Thoracic aorta (tissue), 2 donors: Measurements from ENCODE around the gene VPS37B. TPM values are rescaled to one million over a fixed set of nuclear protein-coding genes. Genes with fewer than 3 reads are reported as not detected.
A peak's percentile ranks its signal among the peaks of the same experiment; 100 is the strongest.

ENCODE experiments used
- ATAC-seq: fragments of 150-250 bp; one replicate; pipeline ENCODE4 v1.8.0; 2017; ENCODE audit warnings: low read depth; ENCODE audit not compliant: insufficient number of reproducible peaks, low FRiP score
- DNase-seq: peaks from one replicate; pipeline ENCODE4 v3.0.0-alpha.2; 2020; ENCODE audit warnings: low spot score
- H3K27ac ChIP-seq, 2 donors: fragments of 200-600 bp; sonication (generic); 1 replicate in 1 of 2; 2 replicates in 1 of 2; pipeline ENCODE4 v1.5.1; 2016; ENCODE audit warnings: mild to moderate bottlenecking in 2 of 2, moderate library complexity in 2 of 2
- H3K27me3 ChIP-seq: fragments of 200-600 bp; sonication (generic); replicated peaks from 2 replicates; pipeline ENCODE4 v1.6.0; 2016; ENCODE audit warnings: mild to moderate bottlenecking; ENCODE audit not compliant: insufficient read depth
- H3K36me3 ChIP-seq: fragments of 200-600 bp; sonication (generic); one replicate; pipeline ENCODE4 v1.5.1; 2016
- H3K4me1 ChIP-seq, 2 donors: fragments of 200-600 bp; sonication (generic); 1 replicate in 1 of 2; 2 replicates in 1 of 2; pipeline versions ENCODE4 v1.5.1 to v1.6.0; 2016; ENCODE audit warnings: low read depth in 2 of 2, mild to moderate bottlenecking in 1 of 2; ENCODE audit not compliant: control insufficient read depth in 1 of 2
- H3K4me3 ChIP-seq: fragments of 200-600 bp; sonication (generic); 2 replicates; pipeline ENCODE4 v1.5.1; 2016; ENCODE audit warnings: mild to moderate bottlenecking
- H3K9me3 ChIP-seq: fragments of 200-600 bp; sonication (generic); 2 replicates; pipeline ENCODE4 v1.5.1; 2016
- CTCF ChIP-seq: fragments of 200-600 bp; sonication (generic); IDR thresholded peaks from one replicate; pipeline ENCODE4 v1.5.1; 2019; ENCODE audit warnings: antibody characterized with exemption
- total RNA-seq, 2 donors: library from RNA; depleted of rRNA; stranded (reverse); fragments of >200 nt; gene quantifications; one replicate each; pipeline versions ENCODE4 v1.1.0 to v1.2.3, GENCODE V29; 2016

The VPS37B gene
- total RNA-seq, 2 donors from 2014 or later = 30.9 to 50.1 TPM

GRCh38 chr12:122850048-122850445, 45.9 kb downstream of the VPS37B start:
- DNase-seq = no peak
- Histone ChIP-seq H3K27me3 (no peaks in the 10 kb centered on the region), H3K9me3 (no peaks in the 10 kb centered on the region), H3K4me3 (no peak overlapping the region), H3K4me1 (peaks cover 34 to 50% of the 10 kb centered on the region in 2 donors), H3K36me3 (peaks cover 12% of the 10 kb centered on the region), H3K27ac (peak overlapping the region; percentile 49 to 85)
- TF ChIP-seq CTCF = no peak
- ATAC-seq = no peak

GRCh38 chr12:122849352-122850047, 46.4 kb downstream of the VPS37B start:
- no peak for DNase-seq
- Histone ChIP-seq H3K27me3 (no peaks in the 10 kb centered on the region), H3K4me3 (no peak overlapping the region), H3K36me3 (peaks cover 10% of the 10 kb centered on the region), H3K4me1 (peaks cover 34 to 50% of the 10 kb centered on the region in 2 donors), H3K27ac (peak overlapping the region; percentile 49 to 85), H3K9me3 (no peaks in the 10 kb centered on the region)
- TF ChIP-seq CTCF = no peak
- no peak for ATAC-seq

GRCh38 chr12:122848471-122849351, 47.2 kb downstream of the VPS37B start:
- DNase-seq = no peak
- ATAC-seq = no peak
- no peaks in the 10 kb centered on the region for H3K9me3 ChIP-seq
- H3K4me3 ChIP-seq = no peak overlapping the region
- H3K27ac ChIP-seq = peak overlapping the region; percentile 49 to 85
- H3K36me3 ChIP-seq = peaks cover 10% of the 10 kb centered on the region
- no peak for TF ChIP-seq CTCF
- H3K27me3 ChIP-seq = no peaks in the 10 kb centered on the region
- peaks cover 31 to 46% of the 10 kb centered on the region in 2 donors for H3K4me1 ChIP-seq

- no peaks in the 10 kb centered on the region for H3K27me3 ChIP-seq
- peaks cover 27 to 42% of the 10 kb centered on the region in 2 donors for H3K4me1 ChIP-seq
- TF ChIP-seq CTCF = no peak
- no peak for DNase-seq
- peak overlapping the region in 1 of 2 donors; percentile 49 for H3K27ac ChIP-seq
- peaks cover 10% of the 10 kb centered on the region for H3K36me3 ChIP-seq
- H3K9me3 ChIP-seq = no peaks in the 10 kb centered on the region
- ATAC-seq = no peak
- no peak overlapping the region for H3K4me3 ChIP-seq
Measured at GRCh38 chr12:122847921-122848421, 48.0 kb downstream of the VPS37B start.

GRCh38 chr12:122847516-122847836, 48.4 kb downstream of the VPS37B start:
- Histone ChIP-seq H3K4me3 (no peak overlapping the region), H3K4me1 (peaks cover 26 to 42% of the 10 kb centered on the region in 2 donors), H3K27ac (no peak overlapping the region), H3K9me3 (no peaks in the 10 kb centered on the region), H3K27me3 (no peaks in the 10 kb centered on the region), H3K36me3 (peaks cover 10% of the 10 kb centered on the region)
- no peak for ATAC-seq
- DNase-seq = no peak
- TF ChIP-seq CTCF = no peak
